ENCODE measurements around the gene CDYL2.
"Not testable (repeated sequence)": the region's sequence is repeated elsewhere in the genome, so short reads cannot be mapped to it uniquely, and the experiment has no call there.

CDYL2 gene

GRCh38 chr16:80807906-80808305 is 3.5 kb upstream of the CDYL2 start:
- DNase-seq, result no peak

- DNase-seq, result no peak
Measured at GRCh38 chr16:80806927-80807340, 2.5 kb upstream of the CDYL2 start.

- DNase-seq, result no peak
Measured at GRCh38 chr16:80806289-80806688, 1.9 kb upstream of the CDYL2 start.

- peak; percentile 6 for DNase-seq
Measured at GRCh38 chr16:80804056-80804525, 307 bp downstream of the CDYL2 start.

- no peak for DNase-seq
Measured at GRCh38 chr16:80803339-80804055, 901 bp downstream of the CDYL2 start.

GRCh38 chr16:80802902-80803301 is 1.5 kb downstream of the CDYL2 start:
- DNase-seq, result no peak

- no peak for DNase-seq
Measured at GRCh38 chr16:80802138-80802537, 2.3 kb downstream of the CDYL2 start.

- no peak for DNase-seq
Measured at GRCh38 chr16:80794071-80794470, 10.3 kb downstream of the CDYL2 start.

- no peak for DNase-seq
Measured at GRCh38 chr16:80792031-80792430, 12.4 kb downstream of the CDYL2 start.

GRCh38 chr16:80791411-80791810 is 13.0 kb downstream of the CDYL2 start:
- no peak for DNase-seq

- DNase-seq, result no peak
Measured at GRCh38 chr16:80790751-80791150, 13.6 kb downstream of the CDYL2 start.

- no peak for DNase-seq
Measured at GRCh38 chr16:80788027-80788426, 16.4 kb downstream of the CDYL2 start.

- not testable (repeated sequence) for DNase-seq
Measured at GRCh38 chr16:80786561-80786960, 17.8 kb downstream of the CDYL2 start.

GRCh38 chr16:80784951-80785350 is 19.4 kb downstream of the CDYL2 start:
- no peak for DNase-seq

- DNase-seq, result no peak
Measured at GRCh38 chr16:80778703-80779102, 25.7 kb downstream of the CDYL2 start.

GRCh38 chr16:80776856-80777255 is 27.5 kb downstream of the CDYL2 start:
- DNase-seq, result no peak

GRCh38 chr16:80775450-80775849 is 28.9 kb downstream of the CDYL2 start:
- no peak for DNase-seq

GRCh38 chr16:80766798-80767197 is 37.6 kb downstream of the CDYL2 start:
- no peak for DNase-seq

GRCh38 chr16:80759419-80760162 is 44.8 kb downstream of the CDYL2 start:
- DNase-seq, result no peak

- no peak for DNase-seq
Measured at GRCh38 chr16:80754476-80754875, 49.9 kb downstream of the CDYL2 start.

- DNase-seq, result no peak
Measured at GRCh38 chr16:80752541-80752940, 51.9 kb downstream of the CDYL2 start.

GRCh38 chr16:80751167-80751566 is 53.2 kb downstream of the CDYL2 start:
- peak; percentile 23 for DNase-seq

GRCh38 chr16:80746231-80746630 is 58.2 kb downstream of the CDYL2 start:
- DNase-seq, result peak; percentile 64

- DNase-seq, result no peak
Measured at GRCh38 chr16:80744856-80745255, 59.5 kb downstream of the CDYL2 start.
